ENCODE measurements around the gene HOXD10.

DNA sequence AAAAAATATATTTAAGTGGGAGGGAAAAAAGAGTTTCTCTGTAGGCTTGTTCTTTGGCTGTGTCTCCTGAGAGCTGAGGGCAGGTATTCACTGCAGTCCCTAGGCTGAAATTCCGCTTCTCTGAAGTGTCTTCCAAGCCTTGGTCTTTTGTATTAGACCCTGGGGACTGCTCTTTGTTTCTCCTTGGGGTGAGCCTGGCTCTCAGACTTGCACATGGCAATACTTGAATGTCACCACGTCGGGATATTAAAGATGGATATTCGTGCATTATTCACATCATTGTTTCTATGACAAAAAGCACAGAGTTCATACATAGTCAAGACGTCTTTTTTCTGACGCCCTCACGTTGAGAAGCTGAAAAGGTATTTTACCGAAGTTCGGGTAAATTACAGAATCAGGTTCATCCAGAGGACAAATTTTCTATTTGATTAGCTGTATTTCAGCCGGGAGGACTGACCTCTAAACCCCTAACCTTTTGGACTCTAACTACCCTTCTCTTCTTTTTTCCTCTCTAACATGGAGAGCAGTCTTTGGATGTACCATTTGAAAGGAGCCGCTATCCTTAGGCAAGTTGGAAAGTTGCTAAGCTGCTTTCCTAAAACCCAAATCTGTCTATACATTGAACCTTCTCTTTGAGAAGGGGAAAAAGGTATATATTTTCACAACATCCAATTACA, 38.1 kb downstream of the HOXD10 start:
- TF ChIP-seq CTCF (IDR thresholded peaks at IDR 0.05) (no peak), POLR2A (IDR thresholded peaks at IDR 0.05) (no peak)

All from ovary (tissue), 3 donors.